ENCODE data around the gene GMPR. TPM values are rescaled to one million over a fixed set of nuclear protein-coding genes. Genes with fewer than 3 reads are reported as not detected.
"Not testable (repeated sequence)": the region's sequence is repeated elsewhere in the genome, so short reads cannot be mapped to it uniquely, and the experiment has no call there.

The GMPR gene
- total RNA-seq, 1 donor, result 4.7 TPM

DNA sequence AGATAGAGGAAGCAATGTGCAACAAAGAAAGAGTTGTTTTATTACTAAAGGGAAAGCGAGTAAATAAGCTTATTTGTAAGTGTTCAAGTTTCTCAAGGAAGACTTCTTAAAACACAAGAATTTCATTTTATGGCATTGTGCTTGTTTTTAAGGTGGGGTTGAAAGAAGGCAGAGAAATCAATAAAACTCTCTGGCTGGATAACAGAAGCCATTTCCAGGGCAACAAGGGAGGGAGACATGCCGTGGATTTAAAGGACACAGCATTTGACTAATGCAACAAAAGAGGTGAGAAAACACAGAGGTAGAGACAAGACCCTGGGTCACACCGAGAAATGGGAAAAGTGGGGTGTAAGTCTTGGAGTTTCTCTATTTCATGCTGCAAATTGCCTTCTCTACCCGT lies 28.8 kb upstream of the GMPR start:
- no peak overlapping the region for H3K4me3 ChIP-seq (ENCODE audit: low read depth, low read length)
- no peak for TF ChIP-seq CTCF (IDR thresholded peaks at IDR 0.05; ENCODE audit: insufficient read depth, low read depth, low read length)
- no peak for DNase-seq (ENCODE audit: low read depth)

DNA sequence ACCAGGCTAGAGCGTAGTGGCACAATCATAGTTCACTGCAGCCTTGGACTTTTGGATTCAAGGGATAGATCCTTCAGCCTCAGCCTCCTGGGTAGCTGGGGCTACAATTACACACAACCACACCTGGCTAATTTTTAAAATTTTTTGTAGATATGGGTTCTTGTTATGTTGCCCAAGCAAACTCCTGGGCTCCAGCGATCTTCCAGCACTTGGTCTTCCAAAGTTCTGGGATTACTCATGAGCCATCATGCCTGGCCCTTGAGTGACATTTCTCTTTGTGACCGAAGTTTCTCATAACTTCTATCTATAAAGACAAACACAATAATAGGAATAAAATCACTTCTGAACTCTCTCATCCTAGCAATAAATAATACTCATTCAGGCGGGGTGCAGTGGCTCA lies 26.1 kb upstream of the GMPR start:
- no peak overlapping the region for H3K4me3 ChIP-seq (ENCODE audit: low read depth, low read length)
- no peak for DNase-seq (ENCODE audit: low read depth)
- no peak for TF ChIP-seq CTCF (IDR thresholded peaks at IDR 0.05; ENCODE audit: insufficient read depth, low read depth, low read length)

DNA sequence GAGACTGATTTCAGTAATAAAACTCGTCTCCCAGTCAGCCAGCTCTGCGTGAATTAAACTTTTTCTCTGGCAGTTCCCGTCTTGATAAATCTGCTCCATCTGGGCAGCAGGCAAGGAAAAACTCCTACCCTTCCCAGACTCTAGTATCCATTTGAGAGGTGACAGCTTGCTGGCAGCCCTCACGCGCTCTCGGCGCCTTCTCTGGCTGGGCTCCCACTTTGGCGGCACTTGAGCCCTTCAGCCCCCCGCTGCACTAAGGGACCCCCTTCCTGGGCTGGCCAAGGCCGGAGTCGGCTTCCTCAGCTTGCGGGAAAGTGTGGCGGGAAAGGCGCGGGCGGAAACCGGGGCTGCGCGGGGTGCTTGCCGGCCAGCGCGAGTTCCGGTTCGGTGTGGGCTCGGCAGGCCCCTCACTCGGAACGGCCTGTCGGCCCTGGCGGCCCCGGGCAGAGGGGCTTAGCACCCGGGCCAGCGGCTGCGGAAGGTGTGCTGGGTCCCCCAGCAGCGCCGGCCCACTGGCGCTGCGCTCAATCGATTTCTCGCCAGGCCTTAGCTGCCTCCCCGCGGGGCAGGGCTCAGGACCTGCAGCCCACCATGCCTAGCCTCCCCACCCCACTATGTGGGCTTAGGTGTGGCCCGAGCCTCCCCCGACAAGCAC lies 21.8 kb upstream of the GMPR start:
- TF ChIP-seq CTCF (IDR thresholded peaks at IDR 0.05; ENCODE audit: insufficient read depth, low read depth, low read length), result no peak
- no peak for DNase-seq (ENCODE audit: low read depth)

GRCh38 chr6:16217156-16217721 lies 21.1 kb upstream of the GMPR start:
- DNase-seq (ENCODE audit: low read depth), result no peak
- TF ChIP-seq CTCF (IDR thresholded peaks at IDR 0.05; ENCODE audit: insufficient read depth, low read depth, low read length), result no peak
- H3K4me3 ChIP-seq (ENCODE audit: low read depth, low read length), result no peak overlapping the region

More for the DNA sequence above, 21.8 kb upstream of the GMPR start:
- no peak overlapping the region for H3K4me3 ChIP-seq (ENCODE audit: low read depth, low read length)

DNA sequence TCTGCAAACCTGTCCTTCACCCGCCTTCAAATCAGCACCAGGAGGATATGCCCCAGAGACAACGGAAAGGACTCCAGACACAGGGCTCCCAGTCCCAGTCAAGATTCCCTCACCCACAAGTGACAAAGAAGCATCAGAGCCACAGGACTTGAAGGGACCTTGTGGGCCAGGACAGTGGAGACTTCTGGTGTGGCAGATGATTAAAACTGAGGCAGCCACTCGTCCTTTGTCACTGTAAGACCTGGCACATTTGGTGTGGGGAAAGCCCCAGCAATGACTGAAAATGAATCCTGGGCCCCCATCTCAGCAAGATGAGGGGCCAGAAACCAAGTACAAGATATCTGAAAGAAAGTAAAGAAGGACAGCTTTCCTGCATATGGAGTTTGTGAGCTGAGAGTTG lies 15.6 kb upstream of the GMPR start:
- DNase-seq (ENCODE audit: low read depth), result no peak
- TF ChIP-seq CTCF (IDR thresholded peaks at IDR 0.05; ENCODE audit: insufficient read depth, low read depth, low read length), result no peak
- H3K4me3 ChIP-seq (ENCODE audit: low read depth, low read length), result no peak overlapping the region

GRCh38 chr6:16223362-16223761 lies 15.0 kb upstream of the GMPR start:
- TF ChIP-seq CTCF (IDR thresholded peaks at IDR 0.05; ENCODE audit: insufficient read depth, low read depth, low read length), result no peak
- DNase-seq (ENCODE audit: low read depth), result no peak
- no peak overlapping the region for H3K4me3 ChIP-seq (ENCODE audit: low read depth, low read length)

GRCh38 chr6:16224409-16224808 lies 14.0 kb upstream of the GMPR start:
- no peak for DNase-seq (ENCODE audit: low read depth)
- H3K4me3 ChIP-seq (ENCODE audit: low read depth, low read length), result no peak overlapping the region
- TF ChIP-seq CTCF (IDR thresholded peaks at IDR 0.05; ENCODE audit: insufficient read depth, low read depth, low read length), result no peak

GRCh38 chr6:16225062-16225731 lies 13.2 kb upstream of the GMPR start:
- H3K4me3 ChIP-seq (ENCODE audit: low read depth, low read length); DNase-seq (ENCODE audit: low read depth): not testable (repeated sequence)

DNA sequence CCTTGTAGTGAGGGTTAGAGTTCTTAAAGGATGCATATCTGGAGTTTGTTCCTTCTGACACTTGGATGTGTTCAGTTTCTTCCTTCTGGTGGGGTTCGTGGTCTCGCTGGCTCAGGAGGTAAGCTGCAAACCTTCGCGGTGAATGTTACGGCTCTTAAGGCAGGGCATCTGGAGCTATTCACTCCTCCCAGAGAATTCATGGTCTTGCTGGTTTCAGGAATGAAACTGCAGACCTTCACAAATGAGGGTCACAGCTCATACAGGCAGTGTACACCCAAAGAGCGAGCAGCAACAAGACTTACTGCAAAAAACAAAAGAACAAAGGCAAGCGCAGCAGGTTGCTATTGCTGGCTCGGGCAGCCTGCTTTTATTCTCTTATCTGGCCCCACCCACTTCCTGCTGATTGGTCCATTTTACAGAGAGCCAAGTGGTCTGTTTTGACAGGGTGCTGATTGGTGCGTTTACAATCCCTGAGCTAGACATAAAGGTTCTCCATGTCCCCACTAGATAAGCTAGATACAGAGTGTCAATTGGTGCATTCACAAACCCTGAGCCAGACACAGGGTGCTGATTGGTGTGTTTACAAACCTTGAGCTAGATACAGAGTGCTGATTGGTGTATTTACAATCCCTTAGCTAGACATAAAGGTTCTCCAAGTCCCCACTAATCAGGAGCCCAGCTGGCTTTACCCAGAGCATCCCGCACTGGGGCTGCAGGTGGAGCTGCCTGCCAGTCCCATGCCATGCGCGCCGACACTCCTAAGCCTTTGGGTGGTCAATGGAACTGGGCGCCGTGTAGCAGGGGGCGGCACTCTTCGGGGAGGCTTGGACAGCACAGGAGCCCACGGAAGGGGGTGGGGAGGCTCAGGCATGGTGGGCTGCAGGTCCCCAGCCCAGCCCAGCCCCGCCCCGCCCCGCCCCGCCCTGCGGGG lies 12.0 kb upstream of the GMPR start:
- not testable (repeated sequence) for H3K4me3 ChIP-seq (ENCODE audit: low read depth, low read length); DNase-seq (ENCODE audit: low read depth)
